DOHH2 (cell line): Measurements from ENCODE around the gene ZFYVE9.

ENCODE experiments used
- H3F3A ChIP-seq: fragments of 200-600 bp; sonication (generic), shearing (Covaris generic); 2 replicates; pipeline ENCODE4 v1.6.0; 2016; ENCODE audit warnings: antibody characterized with exemption, mild to moderate bottlenecking; ENCODE audit not compliant: control insufficient read depth, insufficient read depth
- H3K27ac ChIP-seq: fragments of 200-600 bp; sonication (generic); 2 replicates; pipeline ENCODE4 v1.5.1; 2014; ENCODE audit warnings: low read depth, mild to moderate bottlenecking, low read length, moderate library complexity
- H3K27me3 ChIP-seq: fragments of 200-600 bp; sonication (generic); 2 replicates; pipeline ENCODE4 v1.6.1; 2014; ENCODE audit warnings: mild to moderate bottlenecking, low read length, mixed read lengths; ENCODE audit not compliant: control insufficient read depth
- H3K36me3 ChIP-seq: fragments of 200-600 bp; sonication (generic); 2 replicates; pipeline ENCODE4 v1.6.1; 2014; ENCODE audit warnings: mild to moderate bottlenecking, low read length, moderate library complexity, mixed read lengths; ENCODE audit not compliant: control insufficient read depth
- H3K4me1 ChIP-seq: fragments of 200-600 bp; sonication (generic); 2 replicates; pipeline ENCODE4 v1.6.1; 2014; ENCODE audit warnings: mild to moderate bottlenecking, low read length, mixed read lengths; ENCODE audit not compliant: control insufficient read depth
- H3K4me2 ChIP-seq: fragments of 200-600 bp; sonication (generic); 2 replicates; pipeline ENCODE4 v1.6.0; 2014; ENCODE audit warnings: mild to moderate bottlenecking, low read length, moderate library complexity
- H3K4me3 ChIP-seq: fragments of 200-600 bp; sonication (generic); 2 replicates; pipeline ENCODE4 v1.5.1; 2014; ENCODE audit warnings: mild to moderate bottlenecking, low read length, mixed read lengths
- H3K79me2 ChIP-seq: fragments of 200-600 bp; sonication (generic); 2 replicates; pipeline ENCODE4 v1.6.1; 2014; ENCODE audit warnings: mild to moderate bottlenecking, low read length, mixed read lengths; ENCODE audit not compliant: control insufficient read depth
- H3K9me2 ChIP-seq: fragments of 200-600 bp; sonication (generic); replicated peaks from 2 replicates; pipeline ENCODE4 v1.6.1; 2014; ENCODE audit warnings: mild to moderate bottlenecking, low read length, mixed read lengths; ENCODE audit not compliant: control insufficient read depth
- H3K9me3 ChIP-seq: fragments of 200-600 bp; sonication (generic); 2 replicates; pipeline ENCODE4 v1.6.1; 2014; ENCODE audit warnings: antibody characterized with exemption, low read length, mixed read lengths; ENCODE audit not compliant: control insufficient read depth, insufficient read depth
- H4K20me1 ChIP-seq: fragments of 200-600 bp; sonication (generic); 2 replicates; pipeline ENCODE4 v1.6.0; 2014; ENCODE audit warnings: low read depth, mild to moderate bottlenecking, antibody characterized with exemption, low read length, moderate library complexity; ENCODE audit not compliant: control insufficient read depth, insufficient read depth
- EZH2phosphoT487 ChIP-seq: fragments of 200-600 bp; sonication (generic); IDR thresholded peaks from 2 replicates; pipeline ENCODE4 v1.6.1; 2017; ENCODE audit warnings: borderline replicate concordance, mild to moderate bottlenecking, antibody characterized with exemption, low read length, moderate library complexity, mixed read lengths
- TF ChIP-seq, protein P1 (sequence below): fragments of 200-600 bp; sonication (generic); IDR thresholded peaks from one replicate; pipeline ENCODE4 v1.5.1; 2014; ENCODE audit warnings: antibody characterized with exemption, mild to moderate bottlenecking, low read depth, low read length; ENCODE audit not compliant: poor library complexity, severe bottlenecking

Gene ZFYVE9

DNA sequence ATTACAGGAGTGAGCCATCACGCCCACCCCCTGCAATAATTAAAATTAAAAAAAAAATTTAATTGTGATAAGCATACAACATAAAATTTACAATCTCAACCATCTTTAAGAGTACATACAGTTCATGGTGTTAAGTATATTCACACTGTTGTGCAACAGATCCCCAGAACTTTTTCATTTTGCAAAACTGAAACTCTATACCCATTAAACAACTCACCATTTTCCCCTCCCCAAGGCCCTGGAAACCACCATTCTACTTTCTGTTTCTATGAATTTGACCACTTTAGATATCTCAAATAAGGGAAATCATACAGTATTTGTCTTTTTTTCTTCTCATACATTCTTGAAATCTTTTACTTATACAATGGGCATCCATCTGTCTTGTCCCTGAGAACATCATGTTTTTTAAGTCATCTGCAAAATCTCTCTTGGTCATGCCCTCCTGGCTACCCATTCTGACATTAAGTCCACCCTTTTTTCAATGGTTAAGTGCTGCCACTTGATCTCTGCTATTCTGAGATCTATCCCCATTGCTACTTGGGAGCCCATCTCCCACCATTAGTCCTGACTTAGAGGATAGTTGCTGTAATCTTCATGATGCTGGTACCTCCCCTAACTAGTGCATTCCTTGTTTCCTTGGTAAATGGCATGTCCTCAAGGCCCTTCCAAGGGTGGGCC, 39.4 kb upstream of the ZFYVE9 start:
- H3K79me2 ChIP-seq, result no peaks in the 10 kb centered on the region
- no peaks in the 10 kb centered on the region for H3F3A ChIP-seq
- no peak overlapping the region for H3K4me2 ChIP-seq
- no peak overlapping the region for H3K4me3 ChIP-seq
- H3K36me3 ChIP-seq, result no peaks in the 10 kb centered on the region
- H3K27me3 ChIP-seq, result peaks cover 17% of the 10 kb centered on the region
- TF ChIP-seq, protein P1, sequence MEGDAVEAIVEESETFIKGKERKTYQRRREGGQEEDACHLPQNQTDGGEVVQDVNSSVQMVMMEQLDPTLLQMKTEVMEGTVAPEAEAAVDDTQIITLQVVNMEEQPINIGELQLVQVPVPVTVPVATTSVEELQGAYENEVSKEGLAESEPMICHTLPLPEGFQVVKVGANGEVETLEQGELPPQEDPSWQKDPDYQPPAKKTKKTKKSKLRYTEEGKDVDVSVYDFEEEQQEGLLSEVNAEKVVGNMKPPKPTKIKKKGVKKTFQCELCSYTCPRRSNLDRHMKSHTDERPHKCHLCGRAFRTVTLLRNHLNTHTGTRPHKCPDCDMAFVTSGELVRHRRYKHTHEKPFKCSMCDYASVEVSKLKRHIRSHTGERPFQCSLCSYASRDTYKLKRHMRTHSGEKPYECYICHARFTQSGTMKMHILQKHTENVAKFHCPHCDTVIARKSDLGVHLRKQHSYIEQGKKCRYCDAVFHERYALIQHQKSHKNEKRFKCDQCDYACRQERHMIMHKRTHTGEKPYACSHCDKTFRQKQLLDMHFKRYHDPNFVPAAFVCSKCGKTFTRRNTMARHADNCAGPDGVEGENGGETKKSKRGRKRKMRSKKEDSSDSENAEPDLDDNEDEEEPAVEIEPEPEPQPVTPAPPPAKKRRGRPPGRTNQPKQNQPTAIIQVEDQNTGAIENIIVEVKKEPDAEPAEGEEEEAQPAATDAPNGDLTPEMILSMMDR, result no peak
- TF ChIP-seq EZH2phosphoT487, result no peak
- no peaks in the 10 kb centered on the region for H3K9me2 ChIP-seq
- H3K9me3 ChIP-seq, result no peaks in the 10 kb centered on the region
- peaks cover 6% of the 10 kb centered on the region for H3K4me1 ChIP-seq
- H3K27ac ChIP-seq, result no peak overlapping the region
- no peaks in the 10 kb centered on the region for H4K20me1 ChIP-seq

DNA sequence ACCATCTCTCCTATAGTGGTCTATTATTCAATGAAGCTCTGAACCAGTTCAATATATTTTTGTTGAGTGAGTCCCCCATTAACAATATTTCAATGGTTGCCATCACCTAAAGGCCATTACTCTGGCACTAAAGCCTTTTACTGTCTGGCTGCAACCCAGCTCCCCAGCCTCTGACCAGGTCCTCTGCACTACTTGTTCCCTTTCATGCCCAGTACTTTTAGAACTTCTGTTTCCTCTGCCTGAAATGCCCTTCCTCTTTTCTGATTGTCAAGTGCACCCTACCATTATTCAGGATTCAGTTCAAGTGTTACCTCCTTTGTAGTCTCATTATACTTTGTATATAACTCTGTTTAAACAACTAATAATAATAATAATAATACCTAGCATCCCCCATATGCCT, 30.4 kb upstream of the ZFYVE9 start:
- Histone ChIP-seq H3K4me3 (no peak overlapping the region), H3K27ac (no peak overlapping the region), H3K4me1 (no peaks in the 10 kb centered on the region), H3K4me2 (no peak overlapping the region), H3K27me3 (peaks cover 9% of the 10 kb centered on the region; the same call in 1 of the 2 replicates), H3K9me3 (no peaks in the 10 kb centered on the region), H3K9me2 (no peaks in the 10 kb centered on the region), H3F3A (no peaks in the 10 kb centered on the region), H4K20me1 (no peaks in the 10 kb centered on the region), H3K36me3 (no peaks in the 10 kb centered on the region), H3K79me2 (no peaks in the 10 kb centered on the region)
- TF ChIP-seq, protein P1, result no peak
- TF ChIP-seq EZH2phosphoT487, result no peak

DNA sequence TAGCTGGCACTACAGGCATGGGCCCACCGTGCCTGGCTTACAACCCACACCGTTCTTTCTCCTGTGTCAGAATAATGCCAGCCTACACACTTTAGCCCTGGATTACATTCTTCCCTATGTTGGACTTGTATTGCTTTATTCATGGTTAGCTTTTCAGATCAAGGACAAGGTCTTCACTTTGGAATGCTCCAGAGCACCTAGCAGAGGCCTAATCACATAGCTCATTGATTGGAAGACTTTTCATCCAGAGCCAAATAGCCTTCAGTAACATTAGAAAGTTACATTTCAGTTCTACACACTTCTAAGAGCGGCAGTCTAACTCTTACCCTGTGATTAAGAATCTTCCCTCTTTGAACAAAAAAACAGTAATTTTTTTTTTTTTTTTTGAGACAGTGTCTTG, 29.4 kb upstream of the ZFYVE9 start:
- Histone ChIP-seq H3K4me2 (no peak overlapping the region), H3K4me3 (no peak overlapping the region), H3K36me3 (no peaks in the 10 kb centered on the region), H3K27ac (no peak overlapping the region), H3K9me2 (no peaks in the 10 kb centered on the region), H4K20me1 (no peaks in the 10 kb centered on the region), H3F3A (no peaks in the 10 kb centered on the region), H3K9me3 (no peaks in the 10 kb centered on the region), H3K79me2 (no peaks in the 10 kb centered on the region), H3K4me1 (no peaks in the 10 kb centered on the region), H3K27me3 (peaks cover 9% of the 10 kb centered on the region; the same call in 1 of the 2 replicates)
- TF ChIP-seq, protein P1, result no peak
- no peak for TF ChIP-seq EZH2phosphoT487
